Heart left ventricle (tissue), 16 donors: ENCODE measurements around the gene RHOBTB1. TPM values are rescaled to one million over a fixed set of nuclear protein-coding genes. Genes with fewer than 3 reads are reported as not detected.

Source experiments
- ATAC-seq, 4 donors: fragments of 200-7000 bp; cut with Tn5 transposase; one replicate each; pipeline ENCODE4 v1.9.1; 2020 to 2022; ENCODE audit warnings: moderate library complexity in 4 of 4, mild to moderate bottlenecking in 3 of 4, moderate number of reproducible peaks in 1 of 4
- DNase-seq, 5 donors: peaks; one replicate each; pipeline ENCODE4 v3.0.0-alpha.2; 2020
- H3K27ac ChIP-seq, 12 donors: fragments of 200-600 bp; sonication (generic) in 4 of 12; one replicate each; pipeline versions ENCODE4 v1.5.0 to v1.8.0; 2016 to 2022; ENCODE audit warnings: mild to moderate bottlenecking in 2 of 12
- H3K27me3 ChIP-seq, 9 donors: fragments of 200-600 bp; sonication (generic) in 2 of 9; one replicate each; pipeline versions ENCODE4 v1.5.1 to v1.8.0; 2016 to 2022; ENCODE audit warnings: mild to moderate bottlenecking in 3 of 9
- H3K36me3 ChIP-seq, 9 donors: fragments of 200-600 bp; sonication (generic) in 2 of 9; one replicate each; pipeline versions ENCODE4 v1.5.0 to v1.8.0; 2018 to 2022; ENCODE audit warnings: mild to moderate bottlenecking in 2 of 9
- H3K4me1 ChIP-seq, 12 donors: fragments of 200-600 bp; sonication (generic) in 4 of 12; one replicate each; pipeline versions ENCODE4 v1.5.0 to v1.8.0; 2016 to 2022; ENCODE audit warnings: mild to moderate bottlenecking in 3 of 12
- H3K4me3 ChIP-seq, 12 donors: fragments of 200-600 bp; sonication (generic) in 4 of 12; one replicate each; pipeline versions ENCODE4 v1.5.0 to v1.8.0; 2017 to 2022; ENCODE audit warnings: mild to moderate bottlenecking in 9 of 12, moderate library complexity in 4 of 12
- H3K9me3 ChIP-seq, 12 donors: fragments of 200-600 bp; sonication (generic) in 4 of 12; one replicate each; pipeline versions ENCODE4 v1.5.0 to v1.8.0; 2016 to 2022; ENCODE audit warnings: mild to moderate bottlenecking in 1 of 12
- CTCF ChIP-seq, 12 donors: fragments of 200-600 bp; sonication (generic) in 4 of 12; IDR thresholded peaks; one replicate each; pipeline versions ENCODE4 v1.5.0 to v1.8.0; 2018 to 2022; ENCODE audit warnings: antibody characterized with exemption in 12 of 12, mild to moderate bottlenecking in 5 of 12
- POLR2A ChIP-seq, 2 donors: fragments of 450-650 bp; IDR thresholded peaks; one replicate each; pipeline ENCODE4 v1.6.1; 2017; ENCODE audit warnings: antibody characterized with exemption in 2 of 2, mild to moderate bottlenecking in 2 of 2, moderate library complexity in 2 of 2
- WGBS, 4 donors: extraction: QIAGEN DNeasy Blood & Tissue Kit in 2 of 4; methylation state at CpG; one replicate each; pipeline versions ENCODE4 v1.1.5 to v1.1.7; 2013 to 2018; 5-methylcytosine and 5-hydroxymethylcytosine counted together
- intact Hi-C, 10 donors: fragments of 100-400 bp; cut with DNase I; formaldehyde crosslinking; loops; one replicate each; pipeline versions ENCODE4 v1.11.1 to v1.14.2; 2022
- polyA plus RNA-seq, 2 donors: library from polyadenylated mRNA; stranded (reverse); fragments of 200-250 nt; gene quantifications; one replicate each; pipeline ENCODE4 v1.2.3, GENCODE V29; 2013
- total RNA-seq, 9 donors: library from RNA; depleted of rRNA in 2 of 9; stranded (reverse); fragments of >200 nt in 2 of 9; fragmentation: NEBNext Ultra II Directional in 3 of 9; extraction: Animal tissue kit (Norgen Biotek cat#: 25700) in 3 of 9; gene quantifications; one replicate each; pipeline versions ENCODE4 v1.1.0 to v1.2.4, GENCODE V29; 2016 to 2023
- donor health status: ischemic (EF 13 %, LVEDD 7.1; RV severe dilation, severe dysfunction).
- donor health status: healthy with polysubstance abuse.
- donor health status: DM: no; HTN: yes; CAD: no.
- donor health status: DM: no; HTN: no; CAD: no.
- donor health status: ischemic (EF 25% LVEDD 6.9; RV normal size, moderate dysfunction).
- donor health status: ischemic (EF 25% LVEDD 5.7; RV mildly dilated, moderate dysfunction).
- donor health status: healthy.
- donor health status: DM: yes; HTN: yes; CAD: no.
- donor health status: ischemic (EF 35%, LVEDD 5.7; RV mildly dilated, moderate dysfunction).
- donor health status: nonischemic (EF 11% LVEDD 7.7; RV severe dilation, severe dysfunction).
- donor health status: DM: yes; HTN: yes; CAD: no.
- donor health status: PGD.
- donor health status: ischemic (EF 29% LVEDD 5.4; RV normal size, mild dysfunction).
- donor health status: nonischemic (EF 23%, LVEDD 6.1; RV moderate dilation, normal function).

The RHOBTB1 gene
- total and polyA plus RNA-seq, 11 donors = 6.4 to 41.3 (median 14.9) TPM

GRCh38 chr10:60953420-60953819, 9.4 kb upstream of the RHOBTB1 start:
- 67 to 79% (median 72%) methylated on average over 3 of the region's 3 CpGs for whole genome bisulfite sequencing, 4 donors
- H3K27me3 ChIP-seq = no peaks in the 10 kb centered on the region
- peaks cover 0 to 9% (median 0%) of the 10 kb centered on the region in 12 donors for H3K4me1 ChIP-seq
- no peak overlapping the region for H3K4me3 ChIP-seq
- no peaks in the 10 kb centered on the region for H3K9me3 ChIP-seq
- no peak for ATAC-seq
- no peaks in the 10 kb centered on the region for H3K36me3 ChIP-seq
- H3K27ac ChIP-seq = no peak overlapping the region
- no peak for TF ChIP-seq POLR2A (IDR thresholded peaks at IDR 0.05)
- TF ChIP-seq CTCF (IDR thresholded peaks at IDR 0.05) = no peak
- no peak for DNase-seq
- intact Hi-C loops = no loop called here

- peaks cover 0 to 9% (median 0%) of the 10 kb centered on the region in 12 donors for H3K4me1 ChIP-seq
- no peaks in the 10 kb centered on the region for H3K9me3 ChIP-seq
- no peaks in the 10 kb centered on the region for H3K27me3 ChIP-seq
- H3K27ac ChIP-seq = no peak overlapping the region
- ATAC-seq = no peak
- no peaks in the 10 kb centered on the region for H3K36me3 ChIP-seq
- 68 to 76% (median 73%) methylated on average over 7 of the region's 7 CpGs for WGBS, 4 donors
- TF ChIP-seq CTCF (IDR thresholded peaks at IDR 0.05) (no peak), POLR2A (IDR thresholded peaks at IDR 0.05) (no peak)
- intact Hi-C loops = no loop called here
- DNase-seq = no peak
- H3K4me3 ChIP-seq = no peak overlapping the region
Observed at GRCh38 chr10:60952846-60953220, 8.8 kb upstream of the RHOBTB1 start.

- no peak overlapping the region for H3K4me3 ChIP-seq
- DNase-seq = no peak
- H3K27ac ChIP-seq = no peak overlapping the region
- no peak for TF ChIP-seq POLR2A (IDR thresholded peaks at IDR 0.05)
- no peak for TF ChIP-seq CTCF (IDR thresholded peaks at IDR 0.05)
- peaks cover 0 to 9% (median 0%) of the 10 kb centered on the region in 12 donors for H3K4me1 ChIP-seq
- no peaks in the 10 kb centered on the region for H3K9me3 ChIP-seq
- no peaks in the 10 kb centered on the region for H3K27me3 ChIP-seq
- H3K36me3 ChIP-seq = no peaks in the 10 kb centered on the region
- ATAC-seq = no peak
- intact Hi-C loops = no loop called here
- WGBS, 4 donors = 82 to 87% (median 85%) methylated on average over 3 of the region's 3 CpGs
Observed at GRCh38 chr10:60952067-60952845, 8.3 kb upstream of the RHOBTB1 start.

- intact Hi-C loops = no loop called here
- Histone ChIP-seq H3K4me1 (peaks cover 0 to 9% (median 0%) of the 10 kb centered on the region in 12 donors), H3K9me3 (no peaks in the 10 kb centered on the region), H3K36me3 (no peaks in the 10 kb centered on the region), H3K27ac (no peak overlapping the region), H3K4me3 (no peak overlapping the region), H3K27me3 (no peaks in the 10 kb centered on the region)
- no peak for TF ChIP-seq POLR2A (IDR thresholded peaks at IDR 0.05)
- TF ChIP-seq CTCF (IDR thresholded peaks at IDR 0.05) = no peak
- DNase-seq (no peak), ATAC-seq (no peak)
- WGBS, 4 donors = 81 to 90% (median 85%) methylated on average over 5 of the region's 5 CpGs
Observed at GRCh38 chr10:60951272-60951724, 7.3 kb upstream of the RHOBTB1 start.
